Hepatocyte (in vitro differentiated cells): ENCODE data around the gene RBM33.

Source experiments
- EZH2 ChIP-seq: fragments of 200-600 bp; sonication (generic); IDR thresholded peaks from 2 replicates; pipeline ENCODE4 v1.6.1; 2016; ENCODE audit warnings: antibody characterized with exemption, mild to moderate bottlenecking, borderline replicate concordance
- TF ChIP-seq, protein P1 (sequence below): fragments of 200-600 bp; sonication (generic); IDR thresholded peaks from 2 replicates; pipeline ENCODE4 v1.5.1; 2016; ENCODE audit warnings: antibody characterized with exemption, mild to moderate bottlenecking; ENCODE audit not compliant: poor library complexity

DNA sequence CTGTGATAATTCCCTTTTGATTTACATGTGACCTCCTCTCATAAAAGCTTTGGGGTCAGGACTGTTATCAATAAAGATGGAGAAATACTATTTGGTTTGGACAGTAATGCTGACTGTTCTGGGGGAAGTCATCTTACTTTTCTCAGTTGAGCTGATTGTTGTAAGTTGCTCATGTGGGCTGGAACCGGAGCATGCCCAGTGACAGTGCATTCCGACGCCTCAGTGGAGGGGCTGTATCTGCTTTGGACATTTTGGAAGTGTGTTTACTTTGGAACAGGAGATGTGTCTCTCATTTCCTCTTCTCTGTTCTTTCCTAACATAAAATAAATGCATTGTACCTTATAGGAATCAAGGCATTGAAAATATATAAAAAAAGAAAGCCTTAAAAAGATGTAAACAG lies 30.1 kb downstream of the RBM33 start:
- TF ChIP-seq, protein P1, sequence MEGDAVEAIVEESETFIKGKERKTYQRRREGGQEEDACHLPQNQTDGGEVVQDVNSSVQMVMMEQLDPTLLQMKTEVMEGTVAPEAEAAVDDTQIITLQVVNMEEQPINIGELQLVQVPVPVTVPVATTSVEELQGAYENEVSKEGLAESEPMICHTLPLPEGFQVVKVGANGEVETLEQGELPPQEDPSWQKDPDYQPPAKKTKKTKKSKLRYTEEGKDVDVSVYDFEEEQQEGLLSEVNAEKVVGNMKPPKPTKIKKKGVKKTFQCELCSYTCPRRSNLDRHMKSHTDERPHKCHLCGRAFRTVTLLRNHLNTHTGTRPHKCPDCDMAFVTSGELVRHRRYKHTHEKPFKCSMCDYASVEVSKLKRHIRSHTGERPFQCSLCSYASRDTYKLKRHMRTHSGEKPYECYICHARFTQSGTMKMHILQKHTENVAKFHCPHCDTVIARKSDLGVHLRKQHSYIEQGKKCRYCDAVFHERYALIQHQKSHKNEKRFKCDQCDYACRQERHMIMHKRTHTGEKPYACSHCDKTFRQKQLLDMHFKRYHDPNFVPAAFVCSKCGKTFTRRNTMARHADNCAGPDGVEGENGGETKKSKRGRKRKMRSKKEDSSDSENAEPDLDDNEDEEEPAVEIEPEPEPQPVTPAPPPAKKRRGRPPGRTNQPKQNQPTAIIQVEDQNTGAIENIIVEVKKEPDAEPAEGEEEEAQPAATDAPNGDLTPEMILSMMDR: no peak
- no peak for TF ChIP-seq EZH2
